Small intestine (tissue), 7 donors: ENCODE measurements around the gene LDHAL6B. TPM values are rescaled to one million over a fixed set of nuclear protein-coding genes. Genes with fewer than 3 reads are reported as not detected.

Experiments
- DNase-seq, 2 donors: peaks; one replicate each; pipeline versions ENCODE4 v3.0.0 to v3.0.0-alpha.2; 2013
- FAIRE-seq: peaks from 2 replicates; lab custom pipeline; 2012; peaks lifted over from hg19 to GRCh38; lab: Jason Lieb, UNC
- H3K27ac ChIP-seq, 3 donors: one replicate each; pipeline ENCODE4 v1.5.1; 2013; ENCODE audit warnings: low read length in 2 of 3, mild to moderate bottlenecking in 2 of 3, control low read depth in 1 of 3, inconsistent platforms in 1 of 3, low read depth in 1 of 3, moderate library complexity in 1 of 3
- H3K27me3 ChIP-seq, 3 donors: one replicate each; pipeline ENCODE4 v1.6.1; 2013; ENCODE audit warnings: low read length in 3 of 3, inconsistent platforms in 1 of 3; ENCODE audit not compliant: control insufficient read depth in 3 of 3, insufficient read depth in 3 of 3
- H3K36me3 ChIP-seq, 3 donors: one replicate each; pipeline ENCODE4 v1.6.1; 2013; ENCODE audit warnings: low read length in 3 of 3, inconsistent platforms in 1 of 3, low read depth in 1 of 3, mild to moderate bottlenecking in 1 of 3, moderate library complexity in 1 of 3; ENCODE audit not compliant: control insufficient read depth in 3 of 3, insufficient read depth in 2 of 3
- H3K4me1 ChIP-seq, 3 donors: one replicate each; pipeline ENCODE4 v1.6.1; 2013; ENCODE audit warnings: low read length in 2 of 3, inconsistent platforms in 1 of 3, low read depth in 1 of 3, mild to moderate bottlenecking in 1 of 3, moderate library complexity in 1 of 3; ENCODE audit not compliant: control insufficient read depth in 3 of 3, insufficient read depth in 2 of 3
- H3K4me3 ChIP-seq, 3 donors: one replicate each; pipeline ENCODE4 v1.5.1; 2013; ENCODE audit warnings: low read length in 3 of 3, control low read depth in 1 of 3, inconsistent platforms in 1 of 3, low read depth in 1 of 3, mild to moderate bottlenecking in 1 of 3, moderate library complexity in 1 of 3
- H3K9me3 ChIP-seq, 2 donors: one replicate each; pipeline ENCODE4 v1.6.1; 2013; ENCODE audit warnings: low read depth in 1 of 2, low read length in 1 of 2; ENCODE audit not compliant: control insufficient read depth in 2 of 2, insufficient read depth in 1 of 2
- WGBS, 3 donors: extraction: QIAGEN DNeasy Blood & Tissue Kit; methylation state at CpG; one replicate each; pipeline ENCODE4 v1.1.7; 2013; 5-methylcytosine and 5-hydroxymethylcytosine counted together
- polyA plus RNA-seq, 4 donors: library from polyadenylated mRNA; stranded (reverse) in 3 of 4; unstranded in 1 of 4; fragments of 200-250 nt in 3 of 4; fragments of 120-200 nt in 1 of 4; gene quantifications; one replicate each; pipeline versions ENCODE4 v1.2.1 to v1.2.3, GENCODE V29; 2013
- donor health status: healthy with polysubstance abuse.
- donor health status: control.
- donor health status: control.
- donor health status: Bipolar disorder and iron deficiency.
- donor health status: healthy.

Gene LDHAL6B
- polyA plus RNA-seq, 4 donors = 0.69 TPM; not detected in 3

- Histone ChIP-seq H3K36me3 (peaks cover 2 to 32% (median 6%) of the 10 kb centered on the region in 3 donors), H3K27ac (no peak overlapping the region), H3K27me3 (no peaks in the 10 kb centered on the region), H3K9me3 (no peaks in the 10 kb centered on the region), H3K4me3 (no peak overlapping the region), H3K4me1 (peaks cover 0 to 4% (median 0%) of the 10 kb centered on the region in 3 donors)
- 92 to 96% (median 94%) methylated on average over 14 of the region's 14 CpGs for WGBS, 3 donors
- FAIRE-seq (no peak), DNase-seq (no peak)
Measured at GRCh38 chr15:59217876-59218498, 11.3 kb downstream of the LDHAL6B start.

- Histone ChIP-seq H3K9me3 (no peaks in the 10 kb centered on the region), H3K36me3 (peaks cover 2 to 34% (median 6%) of the 10 kb centered on the region in 3 donors), H3K27me3 (no peaks in the 10 kb centered on the region), H3K4me3 (no peak overlapping the region), H3K27ac (no peak overlapping the region), H3K4me1 (peaks cover 0 to 4% (median 0%) of the 10 kb centered on the region in 3 donors)
- DNase-seq (no peak), FAIRE-seq (no peak)
- WGBS, 3 donors = 91 to 95% (median 92%) methylated on average over 3 of the region's 3 CpGs
Measured at GRCh38 chr15:59218710-59219109, 12.1 kb downstream of the LDHAL6B start.

GRCh38 chr15:59221511-59222505 is 15.2 kb downstream of the LDHAL6B start:
- FAIRE-seq (no peak), DNase-seq (no peak)
- WGBS, 3 donors = 76 to 86% (median 83%) methylated on average over 5 of the region's 5 CpGs
- Histone ChIP-seq H3K27ac (peak overlapping the region in 1 of 3 donors; percentile 27), H3K36me3 (peaks cover 5 to 50% (median 6%) of the 10 kb centered on the region in 3 donors), H3K27me3 (no peaks in the 10 kb centered on the region), H3K4me3 (no peak overlapping the region), H3K9me3 (no peaks in the 10 kb centered on the region), H3K4me1 (peaks cover 0 to 4% (median 0%) of the 10 kb centered on the region in 3 donors)

- DNase-seq (no peak), FAIRE-seq (no peak)
- WGBS, 3 donors = 78 to 84% (median 84%) methylated on average over 11 of the region's 11 CpGs
- Histone ChIP-seq H3K27ac (no peak overlapping the region), H3K36me3 (peaks cover 5 to 45% (median 6%) of the 10 kb centered on the region in 3 donors), H3K4me1 (no peaks in the 10 kb centered on the region), H3K27me3 (no peaks in the 10 kb centered on the region), H3K4me3 (no peak overlapping the region), H3K9me3 (no peaks in the 10 kb centered on the region)
Measured at GRCh38 chr15:59222906-59223550, 16.4 kb downstream of the LDHAL6B start.

GRCh38 chr15:59223736-59224135 is 17.1 kb downstream of the LDHAL6B start:
- Histone ChIP-seq H3K9me3 (no peaks in the 10 kb centered on the region), H3K4me3 (no peak overlapping the region), H3K4me1 (no peaks in the 10 kb centered on the region), H3K36me3 (peaks cover 5 to 48% (median 6%) of the 10 kb centered on the region in 3 donors), H3K27me3 (no peaks in the 10 kb centered on the region), H3K27ac (no peak overlapping the region)
- no peak for DNase-seq
- FAIRE-seq = no peak
- 72 to 79% (median 75%) methylated on average over 3 of the region's 3 CpGs for WGBS, 3 donors

- FAIRE-seq (no peak), DNase-seq (no peak)
- H3K4me3 ChIP-seq = no peak overlapping the region
- H3K27me3 ChIP-seq = no peaks in the 10 kb centered on the region
- 82 to 94% (median 89%) methylated on average over 7 of the region's 7 CpGs for WGBS, 3 donors
- no peaks in the 10 kb centered on the region for H3K9me3 ChIP-seq
- no peaks in the 10 kb centered on the region for H3K4me1 ChIP-seq
- no peak overlapping the region for H3K27ac ChIP-seq
- H3K36me3 ChIP-seq = peaks cover 6 to 53% (median 7%) of the 10 kb centered on the region in 3 donors
Measured at GRCh38 chr15:59224474-59224873, 17.8 kb downstream of the LDHAL6B start.

- peaks cover 0 to under 1% (median 0%) of the 10 kb centered on the region in 3 donors for H3K4me1 ChIP-seq
- DNase-seq = no peak
- H3K9me3 ChIP-seq = no peaks in the 10 kb centered on the region
- 87 to 93% (median 92%) methylated on average over 4 of the region's 4 CpGs for WGBS, 3 donors
- no peak overlapping the region for H3K27ac ChIP-seq
- FAIRE-seq = no peak
- H3K27me3 ChIP-seq = no peaks in the 10 kb centered on the region
- peaks cover 2 to 55% (median 7%) of the 10 kb centered on the region in 3 donors for H3K36me3 ChIP-seq
- H3K4me3 ChIP-seq = no peak overlapping the region
Measured at GRCh38 chr15:59227021-59227420, 20.4 kb downstream of the LDHAL6B start.

GRCh38 chr15:59229015-59229414 is 22.4 kb downstream of the LDHAL6B start:
- Histone ChIP-seq H3K9me3 (no peaks in the 10 kb centered on the region), H3K27ac (no peak overlapping the region), H3K4me1 (peaks cover 0 to 7% (median 0%) of the 10 kb centered on the region in 3 donors), H3K4me3 (no peak overlapping the region), H3K27me3 (no peaks in the 10 kb centered on the region), H3K36me3 (peaks cover 2 to 41% (median 7%) of the 10 kb centered on the region in 3 donors)
- no peak for DNase-seq
- FAIRE-seq = no peak
- WGBS, 3 donors = 61 to 84% (median 74%) methylated on average over 4 of the region's 4 CpGs
